Skeletal muscle satellite cell (primary cell): ENCODE measurements around the gene SSR3. TPM values are rescaled to one million over a fixed set of nuclear protein-coding genes. Genes with fewer than 3 reads are reported as not detected.
"Not testable (repeated sequence)": the region's sequence is repeated elsewhere in the genome, so short reads cannot be mapped to it uniquely, and the experiment has no call there.

Source experiments
- H3K27me3 ChIP-seq: 2 replicates; pipeline ENCODE4 v1.7.0; 2013; ENCODE audit warnings: low read length; ENCODE audit not compliant: control insufficient read depth, insufficient read depth
- H3K36me3 ChIP-seq: 2 replicates; pipeline ENCODE4 v1.7.0; 2013; ENCODE audit warnings: mild to moderate bottlenecking, control low read depth, low read length; ENCODE audit not compliant: insufficient read depth
- H3K4me1 ChIP-seq: 2 replicates; pipeline ENCODE4 v1.7.0; 2013; ENCODE audit warnings: low read length; ENCODE audit not compliant: control insufficient read depth, insufficient read depth
- H3K4me2 ChIP-seq: 2 replicates; pipeline ENCODE4 v1.7.0; 2013; ENCODE audit warnings: mild to moderate bottlenecking, low read length
- H3K4me3 ChIP-seq: 2 replicates; pipeline ENCODE4 v1.7.0; 2013; ENCODE audit warnings: low read length
- H3K9ac ChIP-seq: 2 replicates; pipeline ENCODE4 v1.7.0; 2013; ENCODE audit warnings: mild to moderate bottlenecking, low read depth, low read length, moderate library complexity
- H3K9me3 ChIP-seq: replicated peaks from 2 replicates; pipeline ENCODE4 v1.7.0; 2013; ENCODE audit warnings: mild to moderate bottlenecking, control low read depth, low read length
- total RNA-seq: library from RNA; depleted of rRNA; stranded (reverse); fragments of >200 nt; gene quantifications from 2 replicates; pipeline ENCODE4 v1.2.3, GENCODE V29; 2012; rRNA removed

The SSR3 gene
- total RNA-seq, result 468 and 552 TPM in 2 replicates

- Histone ChIP-seq H3K4me3 (peak within 1 kb of the TSS; percentile 96), H3K4me2 (peak within 1 kb of the TSS; percentile 86), H3K4me1 (peaks cover 29% of the 10 kb centered on the region), H3K9me3 (no peaks in the 10 kb centered on the region), H3K27me3 (no peaks in the 10 kb centered on the region), H3K36me3 (peaks cover 33% of the 10 kb centered on the region), H3K9ac (peak within 1 kb of the TSS; percentile 98)
Observed at GRCh38 chr3:156554842-156555687, at the start of gene SSR3. Gene SSR3, minus strand, starts transcription at chr3:156555117. Its CDS starts 28 bp downstream, at chr3:156555089.

GRCh38 chr3:156604064-156604641, 49.2 kb upstream of the SSR3 start:
- Histone ChIP-seq H3K36me3 (no peaks in the 10 kb centered on the region), H3K9ac (no peak overlapping the region), H3K9me3 (no peaks in the 10 kb centered on the region), H3K4me2 (no peak overlapping the region), H3K4me3 (no peak overlapping the region), H3K4me1 (peaks cover 33% of the 10 kb centered on the region), H3K27me3 (no peaks in the 10 kb centered on the region)

- H3K4me2 ChIP-seq, result no peak overlapping the region
- no peak overlapping the region for H3K4me3 ChIP-seq
- H3K36me3 ChIP-seq, result no peaks in the 10 kb centered on the region
- H3K9me3 ChIP-seq, result no peaks in the 10 kb centered on the region
- H3K9ac ChIP-seq, result no peak overlapping the region
- peaks cover 33% of the 10 kb centered on the region for H3K4me1 ChIP-seq
- H3K27me3 ChIP-seq, result no peaks in the 10 kb centered on the region
Observed at GRCh38 chr3:156603379-156604017, 48.6 kb upstream of the SSR3 start.

- Histone ChIP-seq H3K4me2 (no peak overlapping the region), H3K9ac (no peak overlapping the region), H3K4me3 (no peak overlapping the region), H3K36me3 (no peaks in the 10 kb centered on the region), H3K27me3 (no peaks in the 10 kb centered on the region), H3K4me1 (peaks cover 33% of the 10 kb centered on the region), H3K9me3 (no peaks in the 10 kb centered on the region)
Observed at GRCh38 chr3:156602424-156602823, 47.5 kb upstream of the SSR3 start.

- Histone ChIP-seq H3K4me1 (peaks cover 26% of the 10 kb centered on the region), H3K27me3 (no peaks in the 10 kb centered on the region)
Observed at GRCh38 chr3:156601497-156601896, 46.6 kb upstream of the SSR3 start.

GRCh38 chr3:156600834-156601233, 45.9 kb upstream of the SSR3 start:
- H3K4me2 ChIP-seq, result no peak overlapping the region
- no peak overlapping the region for H3K4me3 ChIP-seq
- H3K27me3 ChIP-seq, result no peaks in the 10 kb centered on the region
- H3K4me1 ChIP-seq, result peaks cover 20% of the 10 kb centered on the region
- no peaks in the 10 kb centered on the region for H3K36me3 ChIP-seq
- H3K9me3 ChIP-seq, result no peaks in the 10 kb centered on the region
- H3K9ac ChIP-seq, result no peak overlapping the region

More at GRCh38 chr3:156601497-156601896, 46.6 kb upstream of the SSR3 start:
- Histone ChIP-seq H3K4me2 (no peak overlapping the region), H3K36me3 (no peaks in the 10 kb centered on the region), H3K9ac (no peak overlapping the region), H3K4me3 (no peak overlapping the region), H3K9me3 (no peaks in the 10 kb centered on the region)

- no peak overlapping the region for H3K4me3 ChIP-seq
- H3K9ac ChIP-seq, result no peak overlapping the region
- no peaks in the 10 kb centered on the region for H3K27me3 ChIP-seq
- H3K36me3 ChIP-seq, result no peaks in the 10 kb centered on the region
- H3K4me1 ChIP-seq, result peaks cover 13% of the 10 kb centered on the region
- no peak overlapping the region for H3K4me2 ChIP-seq
- H3K9me3 ChIP-seq, result no peaks in the 10 kb centered on the region
Observed at GRCh38 chr3:156599089-156599874, 44.4 kb upstream of the SSR3 start.

GRCh38 chr3:156598413-156598812, 43.5 kb upstream of the SSR3 start:
- no peak overlapping the region for H3K4me3 ChIP-seq
- no peaks in the 10 kb centered on the region for H3K27me3 ChIP-seq
- H3K9ac ChIP-seq, result no peak overlapping the region
- H3K4me2 ChIP-seq, result no peak overlapping the region
- no peaks in the 10 kb centered on the region for H3K9me3 ChIP-seq
- H3K4me1 ChIP-seq, result peaks cover 19% of the 10 kb centered on the region
- H3K36me3 ChIP-seq, result no peaks in the 10 kb centered on the region

GRCh38 chr3:156594219-156594683, 39.3 kb upstream of the SSR3 start:
- peak overlapping the region; percentile 58 for H3K4me3 ChIP-seq
- H3K27me3 ChIP-seq, result no peaks in the 10 kb centered on the region
- peak overlapping the region; percentile 28 for H3K9ac ChIP-seq
- H3K4me2 ChIP-seq, result peak overlapping the region; percentile 78
- H3K36me3 ChIP-seq, result no peaks in the 10 kb centered on the region
- H3K4me1 ChIP-seq, result peaks cover 9% of the 10 kb centered on the region
- no peaks in the 10 kb centered on the region for H3K9me3 ChIP-seq

- H3K9ac ChIP-seq, result peak overlapping the region; percentile 28
- H3K4me1 ChIP-seq, result peaks cover 9% of the 10 kb centered on the region
- H3K4me2 ChIP-seq, result peak overlapping the region; percentile 78
- no peaks in the 10 kb centered on the region for H3K36me3 ChIP-seq
- no peaks in the 10 kb centered on the region for H3K9me3 ChIP-seq
- H3K27me3 ChIP-seq, result no peaks in the 10 kb centered on the region
- H3K4me3 ChIP-seq, result peak overlapping the region; percentile 58
Observed at GRCh38 chr3:156593814-156594213, 38.9 kb upstream of the SSR3 start.

- H3K36me3 ChIP-seq, H3K4me2 ChIP-seq, H3K27me3 ChIP-seq, H3K4me1 ChIP-seq, H3K9ac ChIP-seq, H3K9me3 ChIP-seq, H3K4me3 ChIP-seq: not testable (repeated sequence)
Observed at GRCh38 chr3:156589806-156590205, 34.9 kb upstream of the SSR3 start.
